NCI-H82 treated with DMSO at 0.1 percent for 48 hours (cell line): ENCODE results near the gene FNDC8.
"Not testable (repeated sequence)": the region's sequence is repeated elsewhere in the genome, so short reads cannot be mapped to it uniquely, and the experiment has no call there.

ENCODE experiments used
- DNase-seq: peaks from one replicate; lab custom pipeline; 2025; ENCODE audit not compliant: unreplicated experiment; lab: John Stamatoyannopoulos, UW

The FNDC8 gene

GRCh38 chr17:35167666-35168065, 46.3 kb downstream of the FNDC8 start:
- no peak for DNase-seq

GRCh38 chr17:35169835-35170363, 48.5 kb downstream of the FNDC8 start:
- no peak for DNase-seq

GRCh38 chr17:35170968-35171771, 49.8 kb downstream of the FNDC8 start:
- DNase-seq, result no peak

- no peak for DNase-seq
Measured at GRCh38 chr17:35171834-35172233, 50.4 kb downstream of the FNDC8 start.

- DNase-seq, result not testable (repeated sequence)
Measured at GRCh38 chr17:35172321-35172720, 50.9 kb downstream of the FNDC8 start.

GRCh38 chr17:35174835-35175334, 53.5 kb downstream of the FNDC8 start:
- DNase-seq, result no peak

- DNase-seq, result no peak
Measured at GRCh38 chr17:35175638-35176415, 54.4 kb downstream of the FNDC8 start.

GRCh38 chr17:35176897-35177296, 55.5 kb downstream of the FNDC8 start:
- no peak for DNase-seq

GRCh38 chr17:35179379-35179778, 58.0 kb downstream of the FNDC8 start:
- DNase-seq, result not testable (repeated sequence)
